DMS53 (cell line): ENCODE measurements around the gene SULF2.

Experiments used
- DNase-seq: peaks from one replicate; lab custom pipeline; 2025; lab: John Stamatoyannopoulos, UW

Gene SULF2

DNA sequence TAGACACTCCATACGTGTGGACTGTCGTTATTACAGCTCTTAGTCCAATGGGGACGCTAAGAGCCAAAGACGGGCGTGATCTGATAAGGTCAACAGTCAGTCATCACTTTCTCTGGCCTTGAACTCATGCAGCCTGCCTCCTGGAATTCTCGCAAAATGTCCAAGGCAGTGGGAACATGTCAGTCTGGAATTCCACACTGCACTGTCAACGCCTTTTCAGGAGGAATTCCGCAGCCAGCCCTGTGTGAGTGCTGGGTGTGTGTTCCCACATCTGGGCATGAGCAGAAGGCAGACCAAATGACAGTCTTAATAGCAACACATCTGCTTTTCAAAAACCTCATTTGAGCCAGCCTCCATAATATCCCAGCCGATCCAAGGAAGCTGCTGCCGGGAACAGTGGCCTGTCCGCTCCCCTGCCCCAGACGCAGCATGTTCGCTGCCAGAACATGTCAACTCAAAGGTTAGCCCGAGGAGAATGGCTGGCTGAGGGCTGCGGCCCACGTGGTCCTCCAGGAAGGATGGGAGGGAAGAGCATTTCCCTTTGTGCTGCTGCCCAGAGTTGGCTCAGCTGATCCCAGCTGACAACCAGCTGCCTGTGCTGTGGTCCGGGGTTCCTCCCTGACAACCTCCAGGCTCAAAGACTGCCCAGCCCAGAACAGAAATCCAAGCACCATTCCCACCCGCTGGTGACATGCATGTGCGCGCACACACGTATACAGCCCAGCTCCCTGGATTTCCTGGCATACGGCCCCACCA is 103.1 kb downstream of the SULF2 start:
- DNase-seq: no peak

DNA sequence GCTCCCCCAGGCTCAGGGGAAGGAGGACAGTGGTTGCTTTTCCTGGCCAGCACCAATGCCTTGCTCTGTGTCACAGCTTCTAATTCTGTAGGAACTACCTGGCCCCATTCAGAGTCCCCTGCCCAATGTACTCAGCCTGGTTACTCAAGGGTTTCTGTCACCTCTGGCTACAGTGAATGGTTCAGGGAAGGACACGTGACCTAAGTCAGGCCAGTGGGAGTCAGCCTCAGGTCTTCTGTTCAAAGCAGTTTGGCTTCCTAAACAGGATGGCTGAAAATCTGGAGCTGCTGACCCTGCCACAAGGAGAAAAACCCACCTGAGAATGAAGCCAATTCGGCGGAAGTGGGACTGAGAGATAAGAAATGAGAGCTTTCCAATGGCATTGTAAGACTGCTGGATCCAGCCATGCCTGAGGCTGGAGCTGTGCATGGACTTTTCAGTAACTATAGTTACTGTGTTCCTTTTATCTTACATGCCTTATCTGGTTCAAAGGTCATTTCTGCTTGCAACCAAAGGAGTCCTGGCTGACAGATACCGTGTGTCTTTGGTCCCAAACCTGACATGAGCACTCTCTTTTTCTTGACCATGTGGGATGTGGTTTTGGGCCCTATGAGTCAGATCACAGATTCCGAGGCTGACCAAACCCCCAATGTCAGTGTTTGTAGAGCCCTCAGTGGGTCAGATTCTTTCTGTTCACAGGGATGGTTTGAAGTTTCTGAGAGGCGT is 104.3 kb downstream of the SULF2 start:
- no peak for DNase-seq

DNA sequence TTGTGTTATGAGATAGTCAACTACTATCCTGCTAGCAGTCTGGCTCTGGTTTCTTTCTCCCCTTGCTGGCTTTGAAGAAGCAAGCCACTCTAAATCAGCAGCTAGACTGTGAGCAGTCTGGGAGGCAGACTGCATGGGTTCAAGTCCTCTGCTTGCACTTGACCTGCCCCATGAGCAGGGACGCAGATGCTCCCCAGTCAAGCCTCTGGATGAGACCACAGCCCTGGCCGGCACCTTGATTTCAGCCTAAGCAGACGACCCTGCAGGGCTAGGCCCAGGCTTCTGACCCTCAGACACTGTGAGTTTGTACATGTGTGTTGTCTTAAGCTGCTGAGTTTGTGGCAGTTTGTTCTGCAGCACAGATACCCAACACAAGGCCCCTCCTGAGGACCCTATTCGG is 105.8 kb downstream of the SULF2 start:
- no peak for DNase-seq

DNA sequence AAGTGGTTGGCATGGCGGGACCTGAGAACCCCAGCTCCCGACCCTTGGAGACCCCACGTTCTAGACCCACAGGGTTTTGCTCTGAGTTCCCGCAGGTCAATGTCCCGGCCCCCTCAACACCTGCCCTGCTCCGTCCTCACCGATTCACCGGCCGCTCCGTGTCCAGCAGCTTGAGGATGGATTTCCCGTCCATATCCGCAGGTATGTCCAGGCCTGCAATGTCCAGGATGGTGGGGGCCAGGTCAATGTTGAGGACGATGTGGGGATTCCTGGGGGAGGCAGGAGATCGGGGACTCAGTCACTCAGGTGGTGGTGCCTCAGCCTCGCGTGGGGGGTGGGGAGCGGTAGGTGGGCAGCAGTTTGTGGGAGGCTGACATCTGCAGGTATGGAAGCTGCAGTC is 106.7 kb downstream of the SULF2 start:
- no peak for DNase-seq

DNA sequence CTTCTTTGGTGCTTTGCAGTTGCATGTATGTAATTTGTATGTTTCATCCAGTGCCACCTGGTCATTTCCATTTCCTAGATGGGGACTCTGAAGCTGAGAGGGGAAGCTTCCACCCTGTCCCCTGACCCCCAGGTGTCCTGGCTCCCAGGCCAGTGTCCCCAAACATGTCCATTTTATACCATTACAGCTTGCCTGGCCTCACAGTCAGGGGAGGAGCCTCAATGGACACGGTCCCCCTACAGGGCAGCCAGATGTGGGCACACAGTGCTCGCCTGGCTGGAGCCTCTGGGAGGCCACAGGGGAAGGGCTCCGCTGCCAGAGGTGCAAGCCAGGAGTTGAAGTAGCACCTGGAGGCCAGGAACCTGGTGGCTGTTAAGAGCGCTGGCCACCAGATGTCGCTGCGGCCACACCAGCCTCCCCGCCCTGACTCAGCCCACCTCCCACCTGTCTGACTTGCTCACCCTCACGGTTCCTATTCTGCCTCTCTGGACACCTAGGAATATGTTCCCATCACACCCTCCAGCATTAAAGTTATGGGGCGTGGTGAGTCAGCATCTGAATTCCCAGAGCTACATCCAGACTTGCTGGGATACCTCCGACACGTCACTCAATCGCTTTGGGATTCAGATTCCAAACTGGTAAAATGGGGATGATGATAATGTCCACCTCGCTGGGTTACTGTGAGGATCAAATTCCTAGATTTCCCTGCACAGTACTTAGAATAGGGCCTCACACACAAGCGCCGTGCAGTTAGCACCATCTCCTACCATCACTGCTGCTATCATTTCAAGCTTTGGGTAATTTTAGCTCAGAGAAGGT is 107.4 kb downstream of the SULF2 start:
- peak; percentile 77 for DNase-seq

DNA sequence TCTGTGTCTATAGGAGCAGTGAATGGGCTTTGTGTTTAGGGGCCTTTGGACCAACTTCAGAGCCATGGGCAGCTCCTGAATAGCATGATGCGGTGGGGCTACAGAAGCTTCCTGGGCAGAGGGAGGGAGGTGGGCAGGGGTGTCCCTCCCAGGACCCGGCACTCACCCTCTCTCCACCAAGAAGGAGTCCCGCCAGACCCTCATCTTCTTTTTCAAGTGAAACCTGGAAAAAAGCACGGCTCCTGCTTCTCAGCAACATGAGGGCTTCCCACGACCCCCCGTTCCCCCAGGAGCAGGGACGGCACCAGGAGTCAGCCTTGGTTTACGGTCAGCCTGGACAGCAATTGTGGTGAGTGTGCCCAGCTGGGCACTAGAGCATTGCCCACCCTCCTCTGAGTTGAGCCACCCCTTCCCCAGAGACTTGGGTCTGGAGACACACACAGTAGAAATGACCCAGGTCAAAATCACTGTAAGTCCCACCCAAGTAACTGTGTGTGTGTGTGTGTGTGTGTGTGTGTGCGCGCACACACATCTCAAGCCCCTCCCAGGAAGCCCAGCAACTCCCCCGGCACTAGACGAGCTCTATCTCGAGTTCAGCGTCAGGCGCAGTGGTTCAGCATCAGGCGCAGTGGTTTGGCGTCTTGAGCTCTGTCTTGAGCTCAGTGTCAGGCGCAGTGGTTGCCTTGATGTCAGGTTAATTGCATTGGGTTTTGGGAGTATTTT is 108.2 kb downstream of the SULF2 start:
- DNase-seq: no peak

DNA sequence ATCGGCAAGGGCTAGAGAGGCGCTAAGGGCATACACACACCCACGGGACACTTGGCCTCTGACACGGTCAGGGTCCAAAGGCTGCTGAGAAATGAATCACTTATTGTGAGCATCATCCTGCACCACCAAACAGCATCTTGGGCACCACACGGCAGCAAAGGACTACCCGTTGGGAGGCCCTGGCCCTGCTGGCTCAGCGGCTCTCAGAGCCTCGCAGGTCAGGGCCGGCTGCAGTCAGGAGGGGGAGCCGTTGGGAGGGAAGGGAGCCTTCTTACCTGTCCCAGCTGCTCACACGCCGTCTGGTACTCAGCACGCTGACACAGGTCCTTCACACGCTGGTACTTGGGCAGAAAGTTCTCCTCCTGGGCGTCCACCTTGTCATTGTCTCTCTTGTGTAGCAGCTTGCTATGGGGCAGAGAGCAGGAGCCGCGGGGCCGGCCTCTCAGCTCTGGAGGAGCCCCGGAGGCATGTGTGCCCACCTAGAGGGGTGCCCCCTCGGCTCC is 109.0 kb downstream of the SULF2 start:
- DNase-seq: peak; percentile 51

DNA sequence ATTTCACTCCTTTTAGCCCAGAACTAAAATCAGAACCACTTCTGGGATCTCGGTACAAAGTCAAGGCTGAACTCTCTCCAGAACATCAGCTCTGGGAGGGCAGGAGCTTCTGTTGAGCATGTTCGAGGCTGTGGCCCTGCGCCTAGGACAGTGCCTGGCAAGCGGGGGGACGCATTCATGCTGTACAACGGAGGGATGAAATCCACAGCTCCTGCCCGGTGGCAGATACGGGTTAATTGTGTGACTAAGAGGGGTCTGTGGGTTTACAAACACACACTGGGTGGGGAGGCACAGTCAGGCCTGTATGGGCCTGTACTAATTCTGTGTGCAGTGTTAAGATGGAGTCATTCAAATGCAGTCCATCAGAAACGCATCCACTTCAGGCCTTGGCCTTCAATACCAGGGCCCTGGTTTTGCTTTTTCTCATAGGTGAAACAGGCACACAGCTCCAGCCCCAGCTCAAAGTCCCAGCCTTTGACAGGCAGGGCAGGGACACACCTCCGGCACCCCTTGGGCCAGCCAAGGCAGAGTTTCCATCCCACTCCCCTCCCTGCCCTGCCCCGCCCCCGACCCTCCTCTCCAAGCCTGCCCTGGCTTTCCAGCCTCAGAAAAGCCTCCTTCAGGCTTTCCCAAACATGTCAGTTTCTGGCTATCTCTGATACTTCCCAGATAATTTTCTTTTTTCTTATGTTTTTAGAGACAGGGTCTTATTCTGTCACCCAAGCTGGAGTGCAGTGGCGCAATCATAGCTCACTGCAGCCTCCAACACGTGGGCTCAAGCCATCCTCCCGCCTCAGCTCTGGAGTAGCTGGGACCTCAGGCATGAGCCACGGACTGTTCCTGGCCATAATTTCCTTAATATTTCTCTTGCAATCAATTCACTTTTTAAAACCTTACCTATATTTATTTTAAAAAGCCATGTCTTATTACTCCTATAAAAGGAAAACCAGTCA is 109.8 kb downstream of the SULF2 start:
- DNase-seq: no peak

DNA sequence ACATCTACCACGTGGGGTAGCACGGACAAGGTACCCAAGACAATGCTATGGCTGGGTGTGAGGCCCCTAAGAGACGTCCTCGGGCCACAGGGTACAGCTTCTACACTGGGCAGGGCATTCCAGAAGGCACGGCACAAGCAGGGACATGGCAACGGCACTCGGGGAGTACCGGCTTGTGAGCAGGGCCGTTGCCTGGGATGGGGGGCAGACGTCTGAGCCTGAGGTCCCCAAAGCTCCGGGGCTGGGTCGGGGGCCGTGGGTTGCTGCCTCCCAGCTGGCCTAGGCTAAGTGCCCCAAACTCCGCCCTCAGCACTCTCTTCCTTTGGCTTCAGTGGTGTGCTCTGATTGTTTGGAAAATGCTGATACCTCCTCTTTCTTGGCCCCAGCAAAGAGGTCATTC is 110.6 kb downstream of the SULF2 start:
- DNase-seq: no peak

DNA sequence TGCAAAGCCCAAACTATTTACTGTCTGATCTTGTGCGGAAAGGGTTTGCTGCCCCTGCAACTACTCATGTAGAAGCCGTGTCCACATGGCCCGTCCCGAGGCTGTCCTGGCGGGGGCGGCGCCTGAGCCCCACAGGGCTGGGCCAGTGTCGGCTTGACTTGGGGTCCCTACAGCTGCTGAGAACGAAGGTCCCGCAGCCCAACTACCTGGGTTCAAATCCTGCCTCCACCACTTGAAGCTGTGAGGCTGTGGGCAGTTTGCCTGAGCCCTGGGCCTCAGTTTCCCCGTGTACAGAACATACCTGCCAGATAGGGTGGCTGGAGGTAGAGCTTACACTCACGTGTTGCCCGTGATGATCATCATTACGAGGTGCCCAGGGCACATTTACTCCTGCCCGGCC is 111.1 kb downstream of the SULF2 start:
- no peak for DNase-seq

DNA sequence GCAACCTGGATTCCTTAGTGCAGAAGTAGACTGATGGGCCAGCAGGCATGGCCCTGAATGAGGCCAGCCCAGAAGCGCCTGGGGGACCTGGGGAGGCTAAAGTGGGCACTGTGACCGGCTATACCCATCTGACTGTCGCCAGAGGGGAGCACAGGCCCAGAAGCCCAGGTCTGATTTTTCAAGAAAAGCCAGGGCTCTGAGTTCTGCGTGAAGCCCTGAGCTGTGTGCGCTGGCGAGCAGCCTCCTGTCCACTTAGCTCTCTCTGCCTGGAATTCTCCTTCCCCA is 111.7 kb downstream of the SULF2 start:
- no peak for DNase-seq

DNA sequence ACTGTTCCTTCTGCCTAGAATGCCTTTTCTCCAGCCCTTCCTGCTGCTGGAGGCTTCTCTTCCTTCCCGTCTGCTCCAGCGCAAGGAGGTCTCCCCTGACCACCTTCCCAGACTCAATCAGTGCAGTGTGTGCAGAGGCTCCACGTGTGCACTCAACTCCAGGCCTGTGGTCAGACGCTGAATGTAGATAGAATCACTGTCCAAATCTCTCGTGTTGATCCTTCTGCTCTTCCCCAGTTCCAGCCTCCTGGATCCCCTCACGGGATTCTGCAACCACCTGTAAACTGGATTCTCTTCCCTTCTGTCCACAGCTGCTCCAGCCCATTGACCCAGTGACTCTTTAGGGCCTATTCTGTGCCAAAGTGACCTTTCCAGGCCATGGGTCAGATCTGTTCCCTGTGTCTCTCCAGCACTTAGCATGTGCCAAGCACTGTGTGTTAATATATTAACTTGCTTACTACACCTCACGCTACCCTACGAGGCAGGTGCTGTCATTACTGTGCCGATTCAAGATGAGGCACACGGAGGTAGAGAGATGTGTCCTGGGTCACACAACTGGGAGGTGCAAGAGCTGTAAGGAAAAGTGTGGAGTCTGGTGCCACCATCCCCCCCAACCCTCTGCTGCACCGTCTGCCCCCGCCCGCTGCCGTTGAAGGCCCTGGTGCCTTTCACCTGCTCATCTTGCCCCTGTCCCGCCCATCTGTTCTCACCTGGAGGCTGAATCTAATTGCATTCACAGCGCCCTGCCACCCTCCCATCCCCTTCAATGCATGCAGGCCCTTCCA is 112.2 kb downstream of the SULF2 start:
- DNase-seq: no peak

DNA sequence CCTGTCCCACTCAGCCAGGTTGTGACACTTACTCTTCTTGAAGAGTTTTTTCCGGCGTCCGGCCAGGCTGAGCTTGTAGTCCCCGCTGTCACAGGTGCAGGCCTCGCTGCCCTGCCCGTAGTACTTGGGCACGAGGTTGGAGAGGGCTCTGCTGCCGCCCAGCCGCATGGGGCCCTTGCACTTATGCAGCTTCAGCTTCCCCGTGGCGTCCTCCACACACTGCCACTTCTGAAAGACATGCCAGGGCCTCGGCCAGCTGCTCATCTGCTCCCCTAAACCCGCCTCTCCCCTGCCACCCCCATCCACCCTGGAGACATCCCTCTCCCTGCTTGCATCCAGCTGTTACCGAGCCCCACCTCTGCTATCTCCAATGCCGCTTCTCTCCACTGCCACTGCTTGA is 113.1 kb downstream of the SULF2 start:
- peak; percentile 14 for DNase-seq

DNA sequence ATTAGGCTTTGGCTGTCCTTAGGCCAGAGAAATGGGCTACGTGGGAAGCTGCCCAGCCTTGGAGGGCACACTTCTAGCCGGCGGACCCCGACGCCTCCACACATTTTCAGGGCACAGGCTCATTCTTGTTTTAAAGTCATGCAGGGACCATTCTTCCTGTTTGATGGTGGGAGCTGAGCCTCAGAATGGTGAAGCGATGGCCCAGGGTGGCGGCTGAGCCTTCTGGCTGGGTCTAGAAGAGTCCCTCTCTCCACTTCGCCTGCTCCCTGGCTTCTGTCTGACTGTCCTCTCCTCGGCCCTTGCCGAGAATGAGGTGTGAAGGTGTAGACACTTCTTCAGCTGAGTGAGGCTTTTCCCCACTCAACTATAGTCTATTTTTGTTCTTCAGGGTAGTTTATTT is 114.4 kb downstream of the SULF2 start:
- no peak for DNase-seq

DNA sequence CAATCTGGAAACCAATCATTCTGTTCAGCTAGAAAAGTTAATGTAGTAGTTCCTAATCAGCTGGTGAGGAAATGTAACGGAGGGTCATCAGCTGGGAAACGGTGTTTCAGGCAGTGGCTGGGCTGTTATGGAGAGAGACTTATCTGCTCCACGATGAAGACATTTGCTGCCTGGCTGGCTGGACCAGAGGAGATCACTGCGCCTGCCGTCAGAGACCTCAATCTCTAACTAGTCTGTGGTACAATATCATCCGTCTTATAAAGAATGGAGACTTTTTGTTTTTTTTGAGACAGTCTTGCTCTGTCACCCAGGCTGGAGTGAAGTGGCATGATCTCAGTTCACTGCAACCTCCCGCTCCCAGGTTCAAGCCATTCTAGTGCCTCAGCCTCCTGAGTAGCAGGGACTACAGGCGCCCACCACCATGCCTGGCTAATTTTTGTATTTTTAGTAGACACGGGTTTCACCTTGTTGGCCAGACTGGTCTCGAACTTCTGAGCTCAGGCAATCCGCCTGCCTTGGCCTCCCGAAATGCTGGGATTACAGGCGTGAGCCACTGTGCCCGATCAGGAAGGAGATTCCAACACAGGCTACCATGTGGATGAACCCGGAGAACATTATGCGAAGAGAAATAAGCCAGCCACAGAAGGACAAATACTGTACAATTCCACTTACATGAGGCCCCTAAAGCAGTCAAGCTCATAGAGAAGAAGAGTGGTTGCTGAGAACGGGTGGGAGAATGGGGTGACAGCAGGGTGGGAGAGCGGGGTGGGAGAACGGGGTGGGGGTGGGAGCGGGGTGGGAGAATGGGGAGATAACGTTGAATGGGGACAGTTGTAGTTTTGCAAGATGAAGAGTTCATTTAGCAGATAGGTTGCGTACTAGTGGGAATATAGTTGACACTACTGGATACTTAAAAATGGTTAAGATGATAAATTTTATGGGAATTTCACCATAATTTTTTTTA is 115.1 kb downstream of the SULF2 start:
- DNase-seq: no peak

DNA sequence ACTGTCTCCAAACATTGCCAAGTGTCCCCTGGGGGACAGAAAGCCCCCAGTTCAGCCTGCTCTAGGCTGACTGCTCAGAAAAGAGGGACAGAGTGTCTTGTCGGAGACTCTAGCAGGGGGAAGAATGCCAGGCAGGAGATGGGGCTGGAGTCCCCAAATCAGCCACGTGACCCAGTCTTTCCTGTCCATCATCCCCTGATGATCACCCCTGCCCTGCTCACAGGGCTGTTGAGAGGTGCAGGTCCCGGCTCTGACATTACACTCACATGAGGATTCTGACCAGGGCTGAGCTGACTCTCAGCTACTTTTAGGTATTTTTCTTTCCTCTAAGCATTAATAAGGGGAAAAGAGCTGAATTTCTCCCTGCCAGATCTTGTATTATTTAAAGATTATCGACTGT is 115.8 kb downstream of the SULF2 start:
- DNase-seq: no peak

DNA sequence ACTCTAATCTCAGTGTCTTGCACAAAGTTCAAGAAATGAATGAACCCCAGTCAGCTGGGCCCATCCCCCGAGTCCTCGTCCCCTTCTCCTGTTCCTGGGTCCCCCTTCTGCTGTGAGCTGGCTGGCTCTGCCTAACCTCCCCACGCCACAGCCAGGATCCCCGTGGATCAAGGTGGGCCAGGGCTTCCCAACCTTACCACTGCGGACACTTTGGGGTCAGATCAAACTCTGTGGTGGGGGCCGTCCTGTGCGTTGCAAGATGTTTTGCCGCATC is 116.2 kb downstream of the SULF2 start:
- no peak for DNase-seq

DNA sequence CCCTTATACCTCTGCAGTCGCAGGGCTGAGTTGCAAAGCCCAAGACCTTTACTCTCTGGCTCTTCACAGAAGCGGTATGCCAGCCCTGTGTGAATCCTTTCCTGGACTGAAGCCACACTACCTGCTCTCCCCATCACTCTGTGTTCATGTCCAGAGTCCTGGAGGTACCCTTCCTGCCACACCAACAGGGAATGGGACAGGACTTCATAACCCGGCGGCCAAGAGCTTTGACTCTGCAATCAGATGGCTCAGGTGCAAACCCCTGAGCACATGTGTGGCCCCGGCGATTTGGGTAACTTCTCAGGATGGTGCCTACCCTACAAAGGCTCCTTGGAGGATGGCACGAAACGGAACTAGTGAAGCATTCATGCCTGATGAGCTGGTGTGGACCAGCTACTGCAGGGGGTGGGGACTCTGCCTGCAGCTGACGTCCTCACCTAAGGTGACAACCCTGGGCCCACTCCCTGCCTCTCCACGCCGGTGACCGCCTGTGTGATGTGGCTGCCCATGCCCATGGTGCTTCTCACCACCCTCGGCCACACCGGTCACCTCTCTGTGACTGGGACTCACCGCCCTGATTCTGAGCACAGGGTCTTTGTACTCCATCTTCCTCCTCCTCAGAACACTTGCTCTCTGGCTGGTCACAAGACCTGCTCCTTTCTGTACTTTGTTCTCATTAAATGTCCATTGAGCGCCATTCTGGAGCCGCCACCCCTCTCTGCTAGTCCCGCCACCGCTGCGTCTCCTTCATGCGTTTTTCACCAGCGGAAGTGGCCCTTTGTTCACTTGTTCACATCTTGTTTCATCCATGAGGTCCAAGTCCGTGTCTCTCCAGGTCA is 116.7 kb downstream of the SULF2 start:
- no peak for DNase-seq
